LNCAP (cell line): ENCODE measurements around the gene MMP17.

Experiments
- TF ChIP-seq, protein P1 (sequence below): fragments of 450-650 bp; IDR thresholded peaks from 2 replicates; pipeline ENCODE4 v1.5.1; 2017; ENCODE audit warnings: mild to moderate bottlenecking

Gene MMP17

DNA sequence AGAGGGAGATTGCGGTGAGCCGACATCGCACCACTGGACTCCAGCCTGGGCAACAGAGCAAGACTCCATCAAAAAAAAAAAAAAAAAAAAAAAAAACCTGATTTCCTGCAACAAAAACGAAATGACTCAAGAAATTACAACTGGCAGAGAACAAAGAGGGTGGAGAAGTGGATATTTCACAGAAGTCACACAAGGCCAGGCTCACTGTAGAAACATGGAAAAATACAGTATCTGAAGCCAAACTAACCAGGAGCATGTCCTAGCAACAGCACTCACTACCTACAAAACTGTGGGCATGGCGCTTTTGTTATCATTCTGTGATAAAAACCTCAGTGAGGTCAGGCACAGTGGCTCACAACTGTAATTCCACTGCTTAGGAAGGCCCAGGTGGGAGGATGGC lies 11.7 kb upstream of the MMP17 start:
- TF ChIP-seq, protein P1, sequence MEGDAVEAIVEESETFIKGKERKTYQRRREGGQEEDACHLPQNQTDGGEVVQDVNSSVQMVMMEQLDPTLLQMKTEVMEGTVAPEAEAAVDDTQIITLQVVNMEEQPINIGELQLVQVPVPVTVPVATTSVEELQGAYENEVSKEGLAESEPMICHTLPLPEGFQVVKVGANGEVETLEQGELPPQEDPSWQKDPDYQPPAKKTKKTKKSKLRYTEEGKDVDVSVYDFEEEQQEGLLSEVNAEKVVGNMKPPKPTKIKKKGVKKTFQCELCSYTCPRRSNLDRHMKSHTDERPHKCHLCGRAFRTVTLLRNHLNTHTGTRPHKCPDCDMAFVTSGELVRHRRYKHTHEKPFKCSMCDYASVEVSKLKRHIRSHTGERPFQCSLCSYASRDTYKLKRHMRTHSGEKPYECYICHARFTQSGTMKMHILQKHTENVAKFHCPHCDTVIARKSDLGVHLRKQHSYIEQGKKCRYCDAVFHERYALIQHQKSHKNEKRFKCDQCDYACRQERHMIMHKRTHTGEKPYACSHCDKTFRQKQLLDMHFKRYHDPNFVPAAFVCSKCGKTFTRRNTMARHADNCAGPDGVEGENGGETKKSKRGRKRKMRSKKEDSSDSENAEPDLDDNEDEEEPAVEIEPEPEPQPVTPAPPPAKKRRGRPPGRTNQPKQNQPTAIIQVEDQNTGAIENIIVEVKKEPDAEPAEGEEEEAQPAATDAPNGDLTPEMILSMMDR: no peak

DNA sequence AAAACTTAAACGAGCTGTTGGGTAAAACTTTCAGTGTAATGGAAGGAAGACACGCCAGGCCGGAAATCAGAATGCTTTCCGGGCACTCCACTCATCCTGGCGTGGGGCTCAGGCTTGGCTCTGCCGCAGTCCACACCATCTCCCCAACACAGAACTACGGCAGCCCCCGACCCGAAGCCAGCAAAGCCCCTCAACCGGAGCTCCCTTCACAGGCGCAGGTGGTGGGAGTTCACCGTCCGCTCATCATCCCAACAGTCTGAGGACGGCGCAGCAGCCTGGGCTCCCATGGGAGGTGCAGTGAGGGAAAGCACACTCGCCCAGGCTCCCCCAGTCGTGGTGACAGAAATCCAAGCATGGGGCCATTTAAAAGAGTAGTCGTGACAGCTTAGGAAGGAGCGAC lies 11.0 kb upstream of the MMP17 start:
- TF ChIP-seq, protein P1: no peak

DNA sequence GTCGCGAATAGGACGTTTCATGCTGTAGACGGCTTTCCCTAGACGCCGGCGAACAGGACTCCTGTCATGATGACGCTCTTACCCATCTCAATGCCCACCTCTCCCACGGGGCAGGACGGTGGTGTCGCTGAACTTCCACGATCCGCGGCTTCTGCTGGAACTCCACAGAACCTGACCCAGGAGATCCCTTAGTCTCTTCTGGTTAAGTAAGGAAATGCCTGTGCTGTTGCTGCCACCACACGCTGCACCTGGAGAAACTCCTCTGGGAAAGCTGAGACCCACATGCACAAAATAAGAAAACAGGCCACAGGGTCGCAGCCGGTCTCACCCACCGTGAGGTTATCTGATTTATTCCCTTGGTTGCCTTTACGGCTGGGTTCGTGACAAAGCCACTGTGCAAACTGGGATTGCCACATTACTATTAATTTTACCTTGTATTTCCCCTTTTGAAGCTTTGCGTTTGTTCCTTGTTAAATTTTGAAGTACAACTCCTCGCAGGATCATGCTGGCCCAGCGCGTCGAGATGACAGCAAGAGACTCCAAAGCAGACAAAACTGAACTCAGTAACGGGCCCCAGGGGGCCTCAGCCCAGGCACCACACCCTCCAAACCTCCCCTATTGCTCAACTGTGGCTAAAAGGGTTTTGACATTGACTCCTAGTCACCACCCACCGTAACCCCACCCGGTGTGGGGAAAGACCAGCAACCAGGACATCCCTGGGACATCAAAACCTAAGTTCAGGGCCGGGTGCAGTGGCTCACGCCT lies 9.2 kb upstream of the MMP17 start:
- TF ChIP-seq, protein P1: no peak

DNA sequence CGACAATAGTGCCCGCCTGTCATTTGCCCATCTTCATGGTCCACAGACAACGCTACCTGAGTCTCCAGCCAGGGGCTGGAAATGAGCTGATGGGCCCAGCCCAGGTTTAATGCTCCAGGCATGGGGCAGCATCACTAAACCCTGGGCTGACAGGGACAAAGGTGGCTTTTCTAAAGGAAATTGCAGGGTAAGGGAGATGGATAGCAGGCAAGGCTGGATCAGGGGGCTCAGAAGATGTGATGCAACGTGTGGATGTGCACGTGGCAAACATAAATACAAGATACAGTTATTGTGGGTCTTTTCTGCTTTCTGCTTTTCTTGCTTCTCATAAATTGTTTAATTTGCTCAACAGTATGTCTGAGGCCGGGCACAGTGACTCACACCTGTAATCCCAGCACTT lies 3.7 kb upstream of the MMP17 start:
- TF ChIP-seq, protein P1: no peak

DNA sequence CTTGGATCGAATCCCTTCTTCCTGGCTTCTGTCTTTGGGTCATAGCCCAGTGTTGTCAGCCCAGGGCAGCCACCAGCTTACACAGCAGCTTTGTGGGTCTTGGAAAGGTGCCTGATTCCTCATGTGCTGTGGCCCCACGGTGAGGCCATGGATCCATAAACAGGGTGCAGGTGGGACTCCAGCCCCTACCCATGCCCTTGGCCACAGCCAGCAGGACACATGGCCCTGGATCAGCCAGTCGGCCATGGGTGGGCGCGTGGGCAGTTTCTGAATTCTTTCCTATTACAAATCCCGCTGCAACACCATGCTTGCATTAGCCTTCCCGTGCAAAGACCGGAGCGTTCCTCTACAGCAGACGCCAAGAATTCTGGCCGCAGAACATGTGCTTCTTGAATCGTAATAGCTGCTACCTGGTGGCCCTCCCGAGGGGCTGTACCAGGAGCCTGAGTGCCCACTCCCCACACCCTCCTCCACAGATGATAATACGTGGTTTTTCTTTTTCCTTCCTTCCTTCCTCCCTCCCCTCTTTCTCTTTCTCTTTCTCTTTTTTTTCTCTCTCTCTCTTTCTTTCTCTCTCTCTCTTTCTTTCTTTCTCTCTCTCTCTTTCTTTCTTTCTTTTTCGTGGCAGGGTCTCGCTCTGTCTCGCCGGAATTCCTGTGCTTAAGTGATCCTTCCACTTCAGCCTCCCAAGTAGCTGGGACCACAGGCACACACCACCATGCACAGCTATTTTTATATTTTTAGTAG lies 2.9 kb upstream of the MMP17 start:
- TF ChIP-seq, protein P1: no peak

DNA sequence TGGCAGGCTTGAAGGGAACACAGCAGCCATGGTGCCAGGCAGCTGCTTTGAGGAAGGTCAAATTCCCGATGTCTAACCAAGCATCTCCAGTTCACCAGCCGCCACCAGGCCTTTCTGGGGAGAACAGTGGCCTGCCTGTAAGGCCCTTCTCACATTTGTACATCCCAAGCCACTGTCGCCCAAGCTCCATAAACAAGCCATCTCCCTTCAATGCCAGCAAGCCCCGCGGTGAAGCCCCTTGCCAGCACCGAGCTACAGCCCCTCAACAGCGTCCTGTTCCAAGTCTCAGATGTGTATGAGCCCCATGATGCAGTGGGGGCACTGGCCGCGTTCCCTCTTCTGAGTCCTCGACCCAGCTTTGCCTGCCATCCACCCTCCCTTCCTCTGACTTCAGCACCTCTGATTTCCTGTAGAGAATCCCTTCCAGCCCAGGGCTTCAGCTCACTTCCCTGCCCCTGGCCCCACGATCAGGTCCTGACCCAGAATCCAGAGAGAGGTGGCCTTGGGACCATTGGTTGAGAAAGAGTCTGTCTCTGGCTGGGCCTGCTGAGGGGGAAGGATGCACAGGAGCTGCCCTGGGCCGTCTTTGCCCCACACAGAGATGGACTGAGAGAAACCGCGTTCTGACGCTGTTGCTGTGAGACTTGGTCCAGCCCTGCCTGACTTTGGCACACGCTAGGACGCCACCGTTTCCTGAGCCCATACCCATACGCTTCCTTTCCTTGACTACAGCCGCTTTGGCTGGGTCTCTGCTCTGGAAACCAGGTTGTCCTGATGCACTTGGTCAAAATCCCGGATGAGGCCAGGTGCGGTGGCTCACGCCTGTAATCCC lies 1.9 kb upstream of the MMP17 start:
- TF ChIP-seq, protein P1: no peak

DNA sequence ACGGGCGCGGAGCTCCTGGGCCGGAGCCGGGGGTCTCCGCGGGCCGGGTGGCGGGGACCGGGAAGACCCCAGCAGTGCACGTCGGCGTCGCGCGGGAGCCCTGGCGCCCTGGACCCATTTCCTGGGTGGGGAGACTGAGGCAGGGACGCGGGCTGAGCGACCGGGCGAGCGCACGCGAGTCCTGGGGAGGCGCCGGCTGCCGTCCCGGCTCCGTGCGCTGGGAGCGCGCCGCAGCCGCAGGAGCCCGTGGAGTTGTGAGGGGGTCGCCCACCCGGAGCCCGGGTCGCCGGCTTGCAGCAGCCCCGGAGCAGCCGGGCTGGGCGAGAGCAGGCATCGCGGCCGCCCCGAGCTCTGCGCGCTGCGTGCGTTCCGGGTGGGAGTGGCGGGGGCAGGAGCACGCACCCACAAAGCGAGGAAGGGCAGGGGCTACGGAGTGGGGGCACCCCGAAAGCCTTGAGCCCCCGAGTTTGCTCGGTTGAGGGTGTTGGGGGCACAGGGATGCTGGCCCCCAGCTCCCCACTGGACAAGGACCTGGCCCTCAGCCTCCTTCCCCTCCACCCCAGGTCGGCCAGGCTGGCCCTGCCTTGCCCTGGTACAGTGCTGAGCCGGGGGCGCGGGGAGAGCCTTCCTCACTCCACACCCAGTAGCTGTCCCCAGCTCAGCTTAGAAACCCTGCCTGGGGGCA lies 620 bp downstream of the MMP17 start:
- TF ChIP-seq, protein P1: no peak
